GM12878 (cell line): ENCODE results near the gene STX19. TPM values are rescaled to one million over a fixed set of nuclear protein-coding genes. Genes with fewer than 3 reads are reported as not detected.

ENCODE experiments used
- ATAC-seq: fragments of 200-7000 bp; cut with Tn5 transposase; 3 replicates; pipeline ENCODE4 v1.9.1; 2020; ENCODE audit warnings: mild to moderate bottlenecking, moderate library complexity
- BruUV-seq: library from RNA; stranded (reverse); fragments of 400-500 nt; replicated peaks from 2 replicates; lab custom pipeline; 2021; lab: Mats Ljungman, UMichigan
- CTCF ChIA-PET: fragments of 300-600 bp; sonication (Branson Sonifier 250); formaldehyde crosslinking; extraction: SDS; loops from one replicate; lab custom pipeline; 2021; ENCODE audit warnings: inconsistent platforms; lab: Yijun Ruan, JAX
- POLR2A ChIA-PET: fragments of 350-600 bp; formaldehyde crosslinking; extraction: SDS; loops from one replicate; lab custom pipeline; 2021; ENCODE audit warnings: inconsistent platforms; lab: Charles Lee
- RAD21 ChIA-PET: fragments of 300-600 bp; sonication (Branson Sonifier 250); formaldehyde crosslinking; loops from one replicate; lab custom pipeline; 2023; ENCODE audit warnings: antibody characterized with exemption; ENCODE audit not compliant: unreplicated experiment; lab: Charles Lee
- SMC1A ChIA-PET: fragments of 300-600 bp; sonication (Branson Sonifier 250); formaldehyde crosslinking; loops from one replicate; lab custom pipeline; 2023; ENCODE audit not compliant: unreplicated experiment, uncharacterized antibody; lab: Charles Lee
- DNase-seq: peaks from one replicate; pipeline ENCODE4 v3.0.0-alpha.2; 2011; ENCODE audit warnings: low read depth, low spot score
- FAIRE-seq: peaks from 3 replicates; lab custom pipeline; 2011; peaks lifted over from hg19 to GRCh38; lab: Jason Lieb, UNC
- H2AFZ ChIP-seq: 2 replicates; pipeline ENCODE4 v1.6.0; 2011; ENCODE audit warnings: low read depth, low read length, control low read depth; ENCODE audit not compliant: control insufficient read depth
- H3K27ac ChIP-seq: 2 replicates; pipeline ENCODE4 v1.5.1; 2011; ENCODE audit warnings: control low read depth; ENCODE audit not compliant: control insufficient read depth, insufficient read depth
- H3K27me3 ChIP-seq, 2 experiments: replicated peaks in 1 of 2; 2 replicates each; pipeline versions ENCODE4 v1.6.0 to v1.6.1; 2011; ENCODE audit warnings: low read length in 1 of 2; ENCODE audit not compliant: control insufficient read depth in 2 of 2, insufficient read depth in 2 of 2
- H3K36me3 ChIP-seq, 2 experiments: 2 replicates each; pipeline ENCODE4 v1.5.1; 2011; ENCODE audit warnings: low read length in 1 of 2; ENCODE audit not compliant: control insufficient read depth in 2 of 2, insufficient read depth in 2 of 2
- H3K4me1 ChIP-seq: 2 replicates; pipeline ENCODE4 v1.6.1; 2011; ENCODE audit warnings: mild to moderate bottlenecking, low read length, moderate library complexity, mixed read lengths; ENCODE audit not compliant: control insufficient read depth, insufficient read depth
- H3K4me2 ChIP-seq: 2 replicates; pipeline ENCODE4 v1.6.0; 2011; ENCODE audit warnings: control low read depth; ENCODE audit not compliant: control insufficient read depth, insufficient read depth
- H3K4me3 ChIP-seq: fragments of 200-600 bp; sonication (generic); 2 replicates; pipeline ENCODE4 v1.5.1; 2016
- H3K79me2 ChIP-seq: 2 replicates; pipeline ENCODE4 v1.6.0; 2011; ENCODE audit warnings: low read length; ENCODE audit not compliant: control insufficient read depth, insufficient read depth
- H3K9ac ChIP-seq: 2 replicates; pipeline ENCODE4 v1.8.0; 2011; ENCODE audit warnings: low read length, control low read depth, mixed read lengths; ENCODE audit not compliant: control insufficient read depth, insufficient read depth
- H3K9me3 ChIP-seq: replicated peaks from 3 replicates; pipeline ENCODE4 v1.5.1; 2011; ENCODE audit warnings: mild to moderate bottlenecking, low read length; ENCODE audit not compliant: control insufficient read depth, insufficient read depth
- H4K20me1 ChIP-seq: 2 replicates; pipeline ENCODE4 v1.6.0; 2011; ENCODE audit not compliant: control insufficient read depth, insufficient read depth
- BCL11A ChIP-seq: IDR thresholded peaks from 2 replicates; pipeline ENCODE4 v1.6.1; 2011; ENCODE audit warnings: low read depth, low read length
- KDM1A ChIP-seq: fragments of 200-600 bp; sonication (generic); IDR thresholded peaks from 2 replicates; pipeline ENCODE4 v1.6.1; 2016; ENCODE audit warnings: borderline replicate concordance
- SIX5 ChIP-seq: IDR thresholded peaks from 2 replicates; pipeline ENCODE4 v1.6.1; 2011; ENCODE audit warnings: mild to moderate bottlenecking, low read depth, low read length, moderate library complexity; ENCODE audit not compliant: severe bottlenecking
- SMC3 ChIP-seq: IDR thresholded peaks from 2 replicates; pipeline ENCODE4 v1.6.1; 2011; ENCODE audit warnings: low read length, improper control_type of control experiment, borderline replicate concordance
- SUZ12 ChIP-seq: fragments of 200-600 bp; sonication (generic); IDR thresholded peaks from one replicate; pipeline ENCODE4 v1.6.1; 2018; ENCODE audit warnings: antibody characterized with exemption, mild to moderate bottlenecking; ENCODE audit not compliant: unreplicated experiment
- WGBS: methylation state at CpG from one replicate; pipeline ENCODE4 v1.1.6; 2016; ENCODE audit warnings: low lambda C conversion rate; ENCODE audit not compliant: insufficient replicate concordance, insufficient coverage; ENCODE audit errors: missing lambda C conversion rate; 5-methylcytosine and 5-hydroxymethylcytosine counted together
- in situ Hi-C: fragments of 300-500 bp; cut with MboI; formaldehyde crosslinking; loops from 9 replicates; pipeline ENCODE4 v1.14.3; 2018; ENCODE audit warnings: mixed read lengths
- intact Hi-C: fragments of 100-400 bp; cut with micrococcal nuclease; formaldehyde crosslinking; loops from one replicate; pipeline ENCODE4 v1.14.2; 2022; ENCODE audit not compliant: unreplicated experiment
- polyA plus RNA-seq, 11 experiments: library from polyadenylated mRNA; depleted of rRNA in 4 of 11; unstranded in 6 of 11; stranded (reverse) in 5 of 11; fragments of >200 nt; fragmentation: Nextera tagmentation in 4 of 11; fragmentation: Illumina TruSeq in 1 of 11; extraction: Ambion mirVana in 4 of 11; extraction: Trizol in 1 of 11; gene quantifications; 1 replicate in 1 of 11; 2 replicates in 10 of 11; pipeline versions ENCODE4 v1.2.1 to v1.2.3, GENCODE V29; 2011 to 2016; ENCODE audit warnings: inconsistent platforms in 2 of 11, missing spikeins in 2 of 11, low read depth in 1 of 11
- total RNA-seq, 4 experiments: library from RNA; depleted of rRNA in 3 of 4; stranded (reverse); fragments of >200 nt in 3 of 4; fragmentation: Illumina TruSeq in 1 of 4; extraction: Trizol in 1 of 4; gene quantifications; 2 replicates each; pipeline versions ENCODE4 v1.2.1 to v1.2.3, GENCODE V29; 2013 to 2021

Gene STX19
- total and polyA plus RNA-seq, 10 of the 15 experiments (the other 5 are each of a cell fraction or from before 2014, with no cell fraction given) = 0.10 to 0.14 (median 0.11) TPM; not detected in 7

GRCh38 chr3:94009608-94010007 is 18.8 kb downstream of the STX19 start:
- no peak for DNase-seq
- ChIA-PET SMC1A (no interaction called here), RAD21 (no interaction called here), CTCF (interaction anchor here (0.6 to 1.0 kb wide), 2 partner anchors 60 to 225 kb away, joined by 3 read pairs; no protein-coding TSS in a partner anchor), POLR2A (no interaction called here)
- no peaks in the 10 kb centered on the region for H3K36me3 ChIP-seq
- no peaks in the 10 kb centered on the region for H4K20me1 ChIP-seq
- no peaks in the 10 kb centered on the region for H3K79me2 ChIP-seq
- H3K9ac ChIP-seq = no peak overlapping the region
- no peak for FAIRE-seq
- H2AFZ ChIP-seq = no peak overlapping the region
- no peaks in the 10 kb centered on the region for H3K4me1 ChIP-seq
- BruUV-seq = no TSS peak
- intact Hi-C loops = no loop called here
- H3K9me3 ChIP-seq = no peaks in the 10 kb centered on the region
- H3K27ac ChIP-seq = no peak overlapping the region
- H3K4me2 ChIP-seq = no peak overlapping the region
- in situ Hi-C loops = loop anchor here (5.0 kb wide), 1 partner anchor 58 kb away; no protein-coding TSS in a partner anchor
- TF ChIP-seq SIX5 (no peak), SUZ12 (no peak), BCL11A (no peak), SMC3 (no peak)
- ATAC-seq = no peak
- WGBS = 100% methylated on average over 2 of the region's 2 CpGs
- no peak overlapping the region for H3K4me3 ChIP-seq
- no peaks in the 10 kb centered on the region for H3K27me3 ChIP-seq

- H3K27me3 ChIP-seq = no peaks in the 10 kb centered on the region
- H3K27ac ChIP-seq = no peak overlapping the region
- DNase-seq (no peak), ATAC-seq (no peak), FAIRE-seq (no peak)
- in situ Hi-C loops (loop anchor here (5.0 kb wide), 1 partner anchor 59 kb away; no protein-coding TSS in a partner anchor), intact Hi-C loops (no loop called here)
- no peaks in the 10 kb centered on the region for H3K4me1 ChIP-seq
- WGBS = 98% methylated on average over 2 of the region's 2 CpGs
- ChIA-PET SMC1A (interaction anchor here (0.8 to 2.7 kb wide), 6 partner anchors 47 to 125 kb away, joined by 3 to 27 read pairs (median 4); partner anchors contain the start of genes DHFR2 and NSUN3), CTCF (interaction anchor here (0.7 to 12.2 kb wide), 5 partner anchors 10 to 242 kb away, joined by 3 to 164 read pairs (median 3); partner anchors contain the start of genes DHFR2 and NSUN3), POLR2A (interaction anchor here (0.6 to 0.9 kb wide), 2 partner anchors 61 to 100 kb away, joined by 3 read pairs; no protein-coding TSS in a partner anchor), RAD21 (interaction anchor here (0.8 to 2.8 kb wide), 3 partner anchors 58 to 94 kb away, joined by 4 to 18 read pairs (median 5); no protein-coding TSS in a partner anchor)
- no peaks in the 10 kb centered on the region for H3K36me3 ChIP-seq
- no peak overlapping the region for H3K4me3 ChIP-seq
- no peak overlapping the region for H3K9ac ChIP-seq
- no peaks in the 10 kb centered on the region for H3K79me2 ChIP-seq
- no peaks in the 10 kb centered on the region for H4K20me1 ChIP-seq
- no peak for TF ChIP-seq KDM1A
- no peaks in the 10 kb centered on the region for H3K9me3 ChIP-seq
- H3K4me2 ChIP-seq = no peak overlapping the region
- no peak overlapping the region for H2AFZ ChIP-seq
- BruUV-seq = no TSS peak
Observed at GRCh38 chr3:94008253-94008652, 20.1 kb downstream of the STX19 start.
